ENCODE measurements around the gene GPS2. TPM values are rescaled to one million over a fixed set of nuclear protein-coding genes. Genes with fewer than 3 reads are reported as not detected.
A peak's percentile ranks its signal among the peaks of the same experiment; 100 is the strongest.
"Not testable (repeated sequence)": the region's sequence is repeated elsewhere in the genome, so short reads cannot be mapped to it uniquely, and the experiment has no call there.

Gene GPS2
- total RNA-seq, 4 donors from 2014 or later, result 66.9 to 104 (median 82.5) TPM

GRCh38 chr17:7340179-7340578 lies 25.0 kb upstream of the GPS2 start:
- Histone ChIP-seq H3K4me3 (no peak overlapping the region), H3K27ac (no peak overlapping the region), H3K27me3 (peaks cover 81% of the 10 kb centered on the region), H3K9me3 (no peaks in the 10 kb centered on the region), H3K36me3 (no peaks in the 10 kb centered on the region), H3K4me1 (no peaks in the 10 kb centered on the region)
- 60% methylated on average over 2 of the region's 2 CpGs; no CpG with 5 or more reads in 1 of the 2 donors for whole genome bisulfite sequencing, 2 donors (ENCODE audit: low coverage in 1 of 2)
- TF ChIP-seq EP300 (IDR thresholded peaks at IDR 0.05), result no peak
- TF ChIP-seq POLR2A (IDR thresholded peaks at IDR 0.05), result no peak
- ATAC-seq, result no peak

GRCh38 chr17:7337600-7337999 lies 22.4 kb upstream of the GPS2 start:
- 41 to 70% methylated on average over 2 to 3 of the region's 7 CpGs for WGBS, 2 donors (ENCODE audit: low coverage in 1 of 2)
- H3K27me3 ChIP-seq, result peaks cover 81% of the 10 kb centered on the region
- H3K9me3 ChIP-seq, H3K36me3 ChIP-seq, H3K4me3 ChIP-seq, ATAC-seq, H3K4me1 ChIP-seq, H3K27ac ChIP-seq: not testable (repeated sequence)

- no peak for ATAC-seq
- 39 to 43% methylated on average over 5 of the region's 17 CpGs for WGBS, 2 donors (ENCODE audit: low coverage in 1 of 2)
- Histone ChIP-seq H3K27me3 (peaks cover 70% of the 10 kb centered on the region), H3K4me3 (peak within 1 kb of the TSS in 1 of 2 donors; percentile 23), H3K9me3 (no peaks in the 10 kb centered on the region), H3K36me3 (no peaks in the 10 kb centered on the region), H3K27ac (peak within 1 kb of the TSS in 1 of 4 donors; percentile 11), H3K4me1 (no peaks in the 10 kb centered on the region)
- TF ChIP-seq CTCF (IDR thresholded peaks at IDR 0.05), result no peak
- TF ChIP-seq POLR2A (IDR thresholded peaks at IDR 0.05), result no peak
- TF ChIP-seq POLR2AphosphoS5 (IDR thresholded peaks at IDR 0.05), result no peak
- TF ChIP-seq EP300 (IDR thresholded peaks at IDR 0.05), result no peak
Observed at GRCh38 chr17:7336240-7337175, 21.3 kb upstream of the GPS2 start, which contains the start of gene ACAP1. Gene ACAP1, plus strand, starts transcription at chr17:7336529. Its CDS starts 206 bp downstream, at chr17:7336735.

- H3K4me3 ChIP-seq, ATAC-seq, H3K9me3 ChIP-seq, H3K36me3 ChIP-seq, H3K27ac ChIP-seq, H3K4me1 ChIP-seq: not testable (repeated sequence)
- peaks cover 63% of the 10 kb centered on the region for H3K27me3 ChIP-seq
- WGBS, 2 donors (ENCODE audit: low coverage in 1 of 2), result 44 to 73% methylated on average over 3 to 13 of the region's 13 CpGs
Observed at GRCh38 chr17:7335765-7336164, 20.6 kb upstream of the GPS2 start.

GRCh38 chr17:7334938-7335538 lies 19.9 kb upstream of the GPS2 start:
- H3K27me3 ChIP-seq, result peaks cover 58% of the 10 kb centered on the region
- no peak overlapping the region for H3K4me3 ChIP-seq
- no peak for ATAC-seq
- H3K36me3 ChIP-seq, result no peaks in the 10 kb centered on the region
- H3K9me3 ChIP-seq, result no peaks in the 10 kb centered on the region
- WGBS, 2 donors (ENCODE audit: low coverage in 1 of 2), result 80% methylated on average over 2 of the region's 3 CpGs; no CpG with 5 or more reads in 1 of the 2 donors
- TF ChIP-seq CTCF (IDR thresholded peaks at IDR 0.05) (no peak), POLR2AphosphoS5 (IDR thresholded peaks at IDR 0.05) (no peak), EP300 (IDR thresholded peaks at IDR 0.05) (no peak), POLR2A (IDR thresholded peaks at IDR 0.05) (no peak)
- H3K4me1 ChIP-seq, result peaks cover 0 to 10% (median 6%) of the 10 kb centered on the region in 3 donors
- no peak overlapping the region for H3K27ac ChIP-seq

- H3K9me3 ChIP-seq, H3K36me3 ChIP-seq, H3K4me3 ChIP-seq, ATAC-seq, H3K27ac ChIP-seq: not testable (repeated sequence)
- H3K4me1 ChIP-seq, result peaks cover 0 to 23% (median 14%) of the 10 kb centered on the region in 3 donors
- peaks cover 40% of the 10 kb centered on the region for H3K27me3 ChIP-seq
- 34 to 66% methylated on average over 8 to 13 of the region's 14 CpGs for WGBS, 2 donors (ENCODE audit: low coverage in 1 of 2)
Observed at GRCh38 chr17:7332600-7333069, 17.5 kb upstream of the GPS2 start.
